GM12872 (cell line): Measurements from ENCODE around the gene MAGI2.

Experiments used
- CTCF ChIP-seq: IDR thresholded peaks from 3 replicates; pipeline ENCODE4 v1.5.1; 2011; ENCODE audit warnings: low read depth, mild to moderate bottlenecking, low read length, moderate library complexity; ENCODE audit not compliant: insufficient read depth

MAGI2 gene

GRCh38 chr7:79453558-79454360, at the start of gene MAGI2:
Gene MAGI2, minus strand, starts transcription at chr7:79453667. Its CDS starts 347 bp downstream, at chr7:79453320.
- no peak for TF ChIP-seq CTCF

GRCh38 chr7:79502151-79502550, 48.7 kb upstream of the MAGI2 start:
- no peak for TF ChIP-seq CTCF

GRCh38 chr7:79500759-79501158, 47.3 kb upstream of the MAGI2 start:
- no peak for TF ChIP-seq CTCF

- no peak for TF ChIP-seq CTCF
Measured at GRCh38 chr7:79497728-79498127, 44.3 kb upstream of the MAGI2 start.

GRCh38 chr7:79495544-79496272, 42.2 kb upstream of the MAGI2 start:
- TF ChIP-seq CTCF, result no peak

GRCh38 chr7:79494046-79494445, 40.6 kb upstream of the MAGI2 start:
- no peak for TF ChIP-seq CTCF

- no peak for TF ChIP-seq CTCF
Measured at GRCh38 chr7:79489371-79489770, 35.9 kb upstream of the MAGI2 start.
